Metanephros (tissue), 2 donors: ENCODE results near the gene SHOC1. TPM values are rescaled to one million over a fixed set of nuclear protein-coding genes. Genes with fewer than 3 reads are reported as not detected.

Source experiments
- small RNA-seq: library from RNA; depleted of rRNA; stranded (forward); fragments of <200 nt; gene quantifications from one replicate; pipeline ENCODE3, GENCODE V24; 2014; ENCODE audit warnings: low replicate concordance
- total RNA-seq: library from RNA; depleted of rRNA; stranded (reverse); fragments of >200 nt; gene quantifications from one replicate; pipeline ENCODE4 v1.2.3, GENCODE V29; 2014

SHOC1 gene
- total RNA-seq, result 1.2 TPM

DNA sequence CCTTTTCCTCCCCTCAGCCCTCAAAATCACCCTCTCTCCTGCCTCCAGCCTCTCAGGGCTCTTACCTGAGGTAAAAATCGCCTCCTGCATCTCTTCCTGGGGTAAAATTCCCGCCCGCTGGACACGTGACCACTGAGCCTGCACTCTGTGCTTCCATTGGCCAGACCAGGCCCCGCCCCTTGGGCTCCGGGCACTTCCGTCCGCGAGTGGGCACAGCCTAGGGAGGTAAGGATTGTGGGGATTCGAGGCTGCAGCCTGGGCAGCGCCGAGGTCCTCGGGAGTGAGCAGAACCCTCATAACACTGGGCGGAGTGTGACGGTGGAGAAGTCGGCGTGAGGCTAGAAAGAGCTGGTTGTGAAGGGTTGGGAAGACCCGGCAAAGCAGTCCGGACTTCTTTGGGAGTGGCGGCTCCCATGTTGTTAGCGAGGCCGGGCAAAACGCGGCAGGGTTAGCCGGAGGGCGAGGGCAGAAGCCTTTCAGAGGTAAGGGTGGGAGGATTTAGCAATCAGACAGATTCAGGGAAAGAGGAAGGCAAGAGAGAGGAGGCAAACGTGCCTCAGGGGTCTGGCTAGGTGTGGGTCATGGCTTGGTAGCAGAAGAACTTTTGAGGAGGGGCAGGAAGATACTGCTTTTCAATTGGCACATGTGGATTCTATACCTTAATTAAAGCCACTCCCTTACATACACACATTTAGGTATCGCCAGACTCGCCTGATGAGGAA lies at the start of gene SHOC1:
Gene SHOC1 (minus strand): TSS at position 103 of the 722 bp plus-strand sequence. CDS start 3,519 bp downstream, outside the sequence.

Small RNAs within 50 kb of the gene (small RNA-seq; reads per million reads assigned to genes)
- gene RNU6-1013P, result not detected

Other genes starting within 250 kb of the SHOC1 start
- gene PTGR1, start 195.3 kb downstream of the SHOC1 start, total RNA-seq, result 152 TPM
- gene DNAJC25, start 163.6 kb downstream of the SHOC1 start, total RNA-seq, result 8.2 TPM
- 34.9 TPM for gene GNG10, start 133.3 kb downstream of the SHOC1 start, total RNA-seq
- gene UGCG, start 101.9 kb upstream of the SHOC1 start, total RNA-seq, result 95.6 TPM